ENCODE measurements around the gene NCEH1. TPM values are rescaled to one million over a fixed set of nuclear protein-coding genes. Genes with fewer than 3 reads are reported as not detected.

The NCEH1 gene
- total RNA-seq, 2 donors from 2014 or later = 9.1 to 12.7 TPM

GRCh38 chr3:172654470-172654869 lies 56.4 kb downstream of the NCEH1 start:
- intact Hi-C loops (cut with DNase I) = no loop called here
- no peak overlapping the region for H3K4me3 ChIP-seq
- DNase-seq (ENCODE audit: low spot score) = no peak
- H3K9me3 ChIP-seq = no peaks in the 10 kb centered on the region
- H3K27me3 ChIP-seq (replicated peaks; ENCODE audit: insufficient read depth) = no peaks in the 10 kb centered on the region
- no peak for TF ChIP-seq POLR2A (IDR thresholded peaks at IDR 0.05)
- TF ChIP-seq, protein P1, sequence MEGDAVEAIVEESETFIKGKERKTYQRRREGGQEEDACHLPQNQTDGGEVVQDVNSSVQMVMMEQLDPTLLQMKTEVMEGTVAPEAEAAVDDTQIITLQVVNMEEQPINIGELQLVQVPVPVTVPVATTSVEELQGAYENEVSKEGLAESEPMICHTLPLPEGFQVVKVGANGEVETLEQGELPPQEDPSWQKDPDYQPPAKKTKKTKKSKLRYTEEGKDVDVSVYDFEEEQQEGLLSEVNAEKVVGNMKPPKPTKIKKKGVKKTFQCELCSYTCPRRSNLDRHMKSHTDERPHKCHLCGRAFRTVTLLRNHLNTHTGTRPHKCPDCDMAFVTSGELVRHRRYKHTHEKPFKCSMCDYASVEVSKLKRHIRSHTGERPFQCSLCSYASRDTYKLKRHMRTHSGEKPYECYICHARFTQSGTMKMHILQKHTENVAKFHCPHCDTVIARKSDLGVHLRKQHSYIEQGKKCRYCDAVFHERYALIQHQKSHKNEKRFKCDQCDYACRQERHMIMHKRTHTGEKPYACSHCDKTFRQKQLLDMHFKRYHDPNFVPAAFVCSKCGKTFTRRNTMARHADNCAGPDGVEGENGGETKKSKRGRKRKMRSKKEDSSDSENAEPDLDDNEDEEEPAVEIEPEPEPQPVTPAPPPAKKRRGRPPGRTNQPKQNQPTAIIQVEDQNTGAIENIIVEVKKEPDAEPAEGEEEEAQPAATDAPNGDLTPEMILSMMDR (IDR thresholded peaks at IDR 0.05) = no peak
- no peak overlapping the region for H3K27ac ChIP-seq
- 87% methylated on average over 5 of the region's 5 CpGs for WGBS
- peaks cover under 1% of the 10 kb centered on the region for H3K4me1 ChIP-seq (replicated peaks)
- H3K36me3 ChIP-seq = no peaks in the 10 kb centered on the region

- intact Hi-C loops (cut with DNase I) = no loop called here
- WGBS = 44% methylated on average over 2 of the region's 2 CpGs
- H3K27me3 ChIP-seq (replicated peaks; ENCODE audit: insufficient read depth) = no peaks in the 10 kb centered on the region
- H3K36me3 ChIP-seq = no peaks in the 10 kb centered on the region
- H3K4me3 ChIP-seq = no peak overlapping the region
- no peak for TF ChIP-seq POLR2AphosphoS5 (IDR thresholded peaks at IDR 0.05)
- no peak for TF ChIP-seq POLR2A (IDR thresholded peaks at IDR 0.05)
- TF ChIP-seq, protein P1 (IDR thresholded peaks at IDR 0.05) = no peak
- H3K9me3 ChIP-seq = no peaks in the 10 kb centered on the region
- peaks cover 11% of the 10 kb centered on the region for H3K4me1 ChIP-seq (replicated peaks)
- peak overlapping the region; percentile 33 to 59 for H3K27ac ChIP-seq
- DNase-seq (ENCODE audit: low spot score) = no peak
Measured at GRCh38 chr3:172653004-172653572, 57.8 kb downstream of the NCEH1 start.

DNA sequence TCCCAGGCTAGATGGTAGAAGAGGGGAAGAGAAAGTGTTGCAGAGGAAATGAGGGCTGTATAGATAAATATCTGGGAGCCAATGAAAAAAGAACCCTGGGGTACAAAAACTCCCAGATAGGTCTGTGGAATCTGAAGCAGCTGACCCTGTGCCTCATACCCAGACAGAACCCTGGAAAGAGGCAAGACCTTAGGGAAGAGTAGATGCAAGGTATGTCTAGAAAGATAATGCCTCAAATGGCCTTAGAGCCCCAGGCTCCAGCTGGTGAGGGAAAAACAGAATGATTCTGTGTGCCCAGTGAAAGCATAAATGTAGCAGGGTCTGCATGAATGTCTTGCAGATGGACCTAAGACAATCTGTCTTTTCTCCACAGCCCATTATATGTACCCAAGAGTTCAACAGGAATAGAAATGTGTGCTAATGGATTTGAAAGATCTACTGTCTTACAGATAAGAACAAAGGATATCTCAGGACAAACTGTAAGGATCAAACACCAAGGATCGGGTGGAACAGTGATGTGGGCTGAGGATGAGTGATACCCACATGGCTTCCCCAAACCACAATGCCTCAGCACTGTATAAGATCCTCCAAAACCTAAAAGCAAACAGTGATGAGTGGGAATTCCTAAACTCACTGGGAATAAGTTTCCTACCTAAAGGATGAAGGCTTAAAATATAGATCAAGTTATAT lies 58.8 kb downstream of the NCEH1 start:
- Histone ChIP-seq H3K27me3 (replicated peaks; ENCODE audit: insufficient read depth) (no peaks in the 10 kb centered on the region), H3K4me3 (no peak overlapping the region), H3K4me1 (replicated peaks) (peaks cover 17% of the 10 kb centered on the region), H3K36me3 (no peaks in the 10 kb centered on the region), H3K9me3 (no peaks in the 10 kb centered on the region), H3K27ac (peak overlapping the region in 1 of 2 donors; percentile 59)
- WGBS = 45% methylated on average over 1 of the region's 1 CpG
- DNase-seq (ENCODE audit: low spot score) = no peak
- intact Hi-C loops (cut with DNase I) = no loop called here
- no peak for TF ChIP-seq POLR2A (IDR thresholded peaks at IDR 0.05)

GRCh38 chr3:172649987-172650386 lies 60.9 kb downstream of the NCEH1 start:
- 86% methylated on average over 6 of the region's 6 CpGs for WGBS
- no peaks in the 10 kb centered on the region for H3K9me3 ChIP-seq
- no peaks in the 10 kb centered on the region for H3K36me3 ChIP-seq
- TF ChIP-seq POLR2A (IDR thresholded peaks at IDR 0.05) (no peak), POLR2AphosphoS5 (IDR thresholded peaks at IDR 0.05) (no peak)
- TF ChIP-seq, protein P1 (IDR thresholded peaks at IDR 0.05) = no peak
- DNase-seq (ENCODE audit: low spot score) = no peak
- intact Hi-C loops (cut with DNase I) = no loop called here
- peaks cover 21% of the 10 kb centered on the region for H3K4me1 ChIP-seq (replicated peaks)
- H3K27me3 ChIP-seq (replicated peaks; ENCODE audit: insufficient read depth) = no peaks in the 10 kb centered on the region
- no peak overlapping the region for H3K4me3 ChIP-seq
- H3K27ac ChIP-seq = no peak overlapping the region

DNA sequence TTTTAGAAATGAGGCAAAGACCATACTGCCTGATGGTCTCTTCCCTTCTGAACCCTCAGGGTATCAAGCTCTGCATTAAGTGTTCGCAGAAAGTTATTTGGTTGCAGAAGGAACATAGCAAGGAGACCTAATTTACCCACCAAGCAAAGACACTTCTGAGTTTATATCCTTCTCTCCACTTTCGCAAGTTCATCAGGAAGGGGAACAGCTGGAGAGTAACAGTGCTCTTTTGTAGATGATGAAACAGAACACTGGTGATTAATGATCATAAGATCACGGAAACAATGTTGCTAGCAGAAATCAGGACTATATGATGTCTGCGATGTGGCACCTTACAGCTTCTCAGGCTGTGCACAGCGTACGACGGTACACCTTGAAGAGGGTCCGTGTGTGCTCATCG lies 62.1 kb downstream of the NCEH1 start:
- 60% methylated on average over 9 of the region's 9 CpGs for WGBS
- no peak for TF ChIP-seq POLR2A (IDR thresholded peaks at IDR 0.05)

DNA sequence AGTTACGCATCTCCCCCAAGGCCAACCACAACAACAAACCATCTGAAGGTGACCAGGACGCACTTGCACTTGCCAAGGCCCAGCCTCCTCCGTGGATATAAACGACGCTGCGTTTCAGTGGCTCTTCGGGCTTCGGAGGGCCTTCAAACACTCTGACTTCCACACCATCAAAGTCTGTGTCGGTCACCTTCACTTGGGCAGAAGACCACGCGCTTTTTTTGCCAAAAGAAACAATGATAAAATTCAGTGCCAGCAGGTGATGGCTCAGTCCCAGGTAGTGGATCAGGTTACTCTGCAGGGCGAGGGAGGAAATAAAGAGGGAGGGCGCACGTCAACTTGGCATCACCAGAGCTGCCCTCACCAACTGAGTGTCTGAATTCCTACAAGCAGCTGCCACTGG lies 63.0 kb downstream of the NCEH1 start:
- Histone ChIP-seq H3K9me3 (no peaks in the 10 kb centered on the region), H3K36me3 (no peaks in the 10 kb centered on the region), H3K27ac (peak overlapping the region; percentile 53 to 64), H3K4me1 (replicated peaks) (peaks cover 21% of the 10 kb centered on the region), H3K4me3 (peak overlapping the region in 1 of 2 donors; percentile 7), H3K27me3 (replicated peaks; ENCODE audit: insufficient read depth) (no peaks in the 10 kb centered on the region)
- TF ChIP-seq POLR2AphosphoS5 (IDR thresholded peaks at IDR 0.05) = peak; percentile 73
- TF ChIP-seq, protein P1 (IDR thresholded peaks at IDR 0.05) = no peak
- intact Hi-C loops (cut with DNase I) = no loop called here
- peak; percentile 84 for DNase-seq (ENCODE audit: low spot score)
- 51% methylated on average over 14 of the region's 14 CpGs for whole genome bisulfite sequencing

More for the DNA sequence above, 62.1 kb downstream of the NCEH1 start:
- Histone ChIP-seq H3K4me1 (replicated peaks) (peaks cover 21% of the 10 kb centered on the region), H3K36me3 (no peaks in the 10 kb centered on the region), H3K4me3 (no peak overlapping the region), H3K9me3 (no peaks in the 10 kb centered on the region), H3K27me3 (replicated peaks; ENCODE audit: insufficient read depth) (no peaks in the 10 kb centered on the region), H3K27ac (peak overlapping the region; percentile 53 to 64)
- DNase-seq (ENCODE audit: low spot score) = no peak
- intact Hi-C loops (cut with DNase I) = no loop called here

Measured in prostate gland (tissue), 2 donors.